ACHN (cell line): ENCODE measurements around the gene SLC11A1.
A peak's percentile ranks its signal among the peaks of the same experiment; 100 is the strongest.

Source experiments
- DNase-seq: peaks from one replicate; pipeline ENCODE4 v3.0.0-alpha.2; 2015
- in situ Hi-C: cut with HindIII; loops from 2 replicates; pipeline ENCODE4 v1.10.0; 2017; ENCODE audit warnings: low sequenced_read_pairs, low pct_ligation_motif_present, low pct_unique_long_range_greater_than_20kb

The SLC11A1 gene

GRCh38 chr2:218400930-218401881 lies 19.1 kb downstream of the SLC11A1 start:
- in situ Hi-C loops: no loop called here
- DNase-seq: no peak

GRCh38 chr2:218401890-218402289 lies 19.8 kb downstream of the SLC11A1 start:
- in situ Hi-C loops: no loop called here
- DNase-seq: no peak

DNA sequence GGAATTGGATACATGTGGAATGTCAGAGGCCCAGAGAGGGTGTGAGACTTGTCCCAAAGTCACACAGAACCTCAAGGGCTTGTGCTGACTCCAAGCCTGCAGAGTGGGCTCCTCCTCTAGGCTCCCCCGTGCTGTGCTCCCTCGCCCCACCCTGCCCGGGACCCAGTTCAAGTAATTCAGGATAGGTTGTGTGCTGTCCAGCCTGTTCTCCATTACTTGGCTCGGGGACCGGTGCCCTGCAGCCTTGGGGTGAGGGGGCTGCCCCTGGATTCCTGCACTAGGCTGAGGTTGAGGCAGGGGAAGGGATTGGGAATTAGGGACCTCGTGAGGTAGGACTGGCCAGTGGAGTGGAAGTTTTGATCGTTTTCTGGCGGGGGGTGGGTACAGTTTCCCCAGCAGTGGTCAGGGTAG lies 20.4 kb downstream of the SLC11A1 start:
- no peak for DNase-seq
- in situ Hi-C loops: no loop called here

GRCh38 chr2:218402911-218403411 lies 20.9 kb downstream of the SLC11A1 start:
- DNase-seq: no peak
- in situ Hi-C loops: no loop called here

- in situ Hi-C loops: no loop called here
- no peak for DNase-seq
Measured at GRCh38 chr2:218403810-218404209, 21.7 kb downstream of the SLC11A1 start.

DNA sequence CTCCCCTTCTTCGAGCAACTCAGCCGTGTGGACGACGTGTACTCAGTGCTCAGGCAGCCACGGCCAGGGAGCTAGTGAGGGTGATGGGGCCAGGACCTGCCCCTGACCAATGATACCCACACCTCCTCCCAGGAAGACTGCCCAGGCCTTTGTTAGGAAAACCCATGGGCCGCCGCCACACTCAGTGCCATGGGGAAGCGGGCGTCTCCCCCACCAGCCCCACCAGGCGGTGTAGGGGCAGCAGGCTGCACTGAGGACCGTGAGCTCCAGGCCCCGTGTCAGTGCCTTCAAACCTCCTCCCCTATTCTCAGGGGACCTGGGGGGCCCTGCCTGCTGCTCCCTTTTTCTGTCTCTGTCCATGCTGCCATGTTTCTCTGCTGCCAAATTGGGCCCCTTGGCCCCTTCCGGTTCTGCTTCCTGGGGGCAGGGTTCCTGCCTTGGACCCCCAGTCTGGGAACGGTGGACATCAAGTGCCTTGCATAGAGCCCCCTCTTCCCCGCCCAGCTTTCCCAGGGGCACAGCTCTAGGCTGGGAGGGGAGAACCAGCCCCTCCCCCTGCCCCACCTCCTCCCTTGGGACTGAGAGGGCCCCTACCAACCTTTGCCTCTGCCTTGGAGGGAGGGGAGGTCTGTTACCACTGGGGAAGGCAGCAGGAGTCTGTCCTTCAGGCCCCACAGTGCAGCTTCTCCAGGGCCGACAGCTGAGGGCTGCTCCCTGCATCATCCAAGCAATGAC lies 22.4 kb downstream of the SLC11A1 start:
- no peak for DNase-seq
- in situ Hi-C loops: no loop called here

GRCh38 chr2:218405086-218405745 lies 23.1 kb downstream of the SLC11A1 start:
- in situ Hi-C loops: no loop called here
- no peak for DNase-seq

DNA sequence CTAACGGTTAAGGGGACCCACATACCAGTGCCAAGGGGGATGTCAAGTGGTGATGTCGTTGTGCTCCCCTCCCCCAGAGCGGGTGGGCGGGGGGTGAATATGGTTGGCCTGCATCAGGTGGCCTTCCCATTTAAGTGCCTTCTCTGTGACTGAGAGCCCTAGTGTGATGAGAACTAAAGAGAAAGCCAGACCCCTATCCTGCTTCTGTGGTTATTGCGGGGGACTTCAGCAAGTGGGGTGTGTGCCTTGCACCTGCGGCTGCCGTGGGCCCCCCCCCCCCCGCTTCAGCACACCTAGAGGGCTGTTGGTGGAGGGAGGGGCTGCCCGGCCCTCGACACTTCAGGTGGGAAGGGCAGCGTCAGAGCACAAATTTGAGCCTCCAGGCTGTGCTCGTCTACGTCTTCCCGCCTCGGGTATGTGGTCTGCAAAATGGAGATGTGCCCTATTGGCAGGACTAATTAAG lies 23.7 kb downstream of the SLC11A1 start:
- peak; percentile 15 for DNase-seq
- in situ Hi-C loops: no loop called here

GRCh38 chr2:218406209-218406948 lies 24.3 kb downstream of the SLC11A1 start:
- in situ Hi-C loops: no loop called here
- DNase-seq: peak; percentile 96

- in situ Hi-C loops: no loop called here
Measured at GRCh38 chr2:218406949-218407618, 25.0 kb downstream of the SLC11A1 start.

GRCh38 chr2:218407717-218408116 lies 25.6 kb downstream of the SLC11A1 start:
- DNase-seq: no peak
- in situ Hi-C loops: no loop called here

More at GRCh38 chr2:218406949-218407618, 25.0 kb downstream of the SLC11A1 start:
- DNase-seq: peak; percentile 45

- in situ Hi-C loops: no loop called here
- no peak for DNase-seq
Measured at GRCh38 chr2:218418321-218418716, 36.2 kb downstream of the SLC11A1 start.

DNA sequence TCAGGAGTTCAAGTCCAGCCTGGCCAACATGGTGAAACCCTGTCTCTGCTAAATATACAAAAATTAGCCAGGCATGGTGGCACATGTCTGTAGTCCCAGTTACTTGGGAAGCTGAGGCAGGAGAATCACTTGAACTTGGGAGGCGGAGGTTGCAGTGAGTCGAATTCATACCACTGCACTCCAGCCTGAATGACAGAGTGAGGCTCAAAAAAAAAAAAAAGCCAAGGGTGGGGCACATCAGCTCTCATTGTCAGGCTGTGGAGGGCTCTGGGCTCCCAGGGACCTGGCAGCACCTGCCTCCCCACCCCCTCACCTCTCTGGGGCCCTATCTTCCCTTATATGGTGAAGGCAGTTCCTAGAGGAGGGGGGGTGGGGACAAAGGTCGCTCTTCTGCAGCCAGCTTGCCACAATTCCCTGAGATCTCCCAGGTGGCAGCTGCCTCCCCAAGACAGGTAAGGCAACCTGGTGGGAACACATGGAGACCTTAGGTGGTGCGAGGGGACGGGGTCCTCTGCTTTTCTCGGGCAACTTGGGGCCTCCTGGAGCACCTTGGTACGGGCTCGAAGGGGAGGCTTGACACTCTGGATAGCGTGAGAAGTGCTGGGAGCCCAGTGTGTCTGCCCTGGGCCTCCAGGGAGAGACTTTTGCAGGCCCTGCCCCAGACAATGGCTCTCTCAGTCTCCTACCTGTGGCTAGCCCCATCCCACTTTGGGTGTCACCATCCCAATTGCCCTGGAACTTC lies 36.8 kb downstream of the SLC11A1 start, which contains the start of gene VIL1:
Gene VIL1 (plus strand): TSS at position 407 of the 742 bp plus-strand sequence. CDS start 4,656 bp downstream, outside the sequence.
- no peak for DNase-seq
- in situ Hi-C loops: no loop called here

DNA sequence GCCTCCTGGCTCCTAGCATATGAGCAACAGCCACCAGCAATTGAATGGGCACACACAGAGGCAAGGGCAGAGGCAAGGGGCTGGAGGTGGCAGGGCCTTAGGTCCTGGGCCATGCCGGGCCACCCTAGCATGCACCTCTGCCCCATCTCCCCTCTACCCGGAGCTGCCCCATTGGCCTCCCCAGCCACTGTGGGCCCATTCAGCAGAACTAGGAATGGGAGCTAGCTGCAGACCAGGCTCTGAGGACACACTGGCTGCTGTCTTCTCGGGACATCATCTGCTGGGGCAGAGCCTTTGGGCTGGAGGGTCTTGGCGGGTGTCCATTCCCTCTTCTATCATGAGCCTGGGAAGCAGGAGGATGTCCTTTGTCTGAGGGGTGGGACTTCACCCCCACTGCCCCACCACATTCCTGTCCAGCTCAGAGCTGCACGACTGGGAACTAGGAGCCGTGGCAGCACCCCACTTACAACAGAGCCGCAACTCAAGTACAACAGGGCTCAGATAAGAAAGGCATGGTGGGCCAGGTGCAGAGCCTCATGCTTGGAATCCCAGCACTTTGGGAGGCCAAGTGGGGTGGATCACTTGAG lies 37.6 kb downstream of the SLC11A1 start:
- DNase-seq: no peak
- in situ Hi-C loops: no loop called here

DNA sequence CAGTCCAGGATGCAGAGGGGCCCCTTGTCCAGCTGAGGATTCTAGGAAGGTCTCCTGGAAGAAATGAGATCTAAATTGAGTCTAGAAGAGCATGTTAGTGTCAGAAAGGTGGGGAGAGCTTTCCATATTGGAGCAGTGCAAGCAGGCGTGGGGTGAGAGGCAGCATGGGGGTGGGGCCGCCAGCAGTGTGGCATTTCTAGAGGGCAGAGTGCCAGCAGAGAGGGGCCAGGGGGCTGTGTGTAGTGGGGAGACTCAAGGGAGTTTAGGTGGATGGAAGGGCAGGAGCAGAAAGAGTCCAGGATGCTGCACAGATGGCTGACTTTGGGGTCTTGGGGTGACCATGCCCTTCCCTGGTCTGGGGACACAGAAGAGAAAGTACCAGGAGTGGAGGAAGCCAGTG lies 39.0 kb downstream of the SLC11A1 start:
- no peak for DNase-seq
- in situ Hi-C loops: no loop called here

DNA sequence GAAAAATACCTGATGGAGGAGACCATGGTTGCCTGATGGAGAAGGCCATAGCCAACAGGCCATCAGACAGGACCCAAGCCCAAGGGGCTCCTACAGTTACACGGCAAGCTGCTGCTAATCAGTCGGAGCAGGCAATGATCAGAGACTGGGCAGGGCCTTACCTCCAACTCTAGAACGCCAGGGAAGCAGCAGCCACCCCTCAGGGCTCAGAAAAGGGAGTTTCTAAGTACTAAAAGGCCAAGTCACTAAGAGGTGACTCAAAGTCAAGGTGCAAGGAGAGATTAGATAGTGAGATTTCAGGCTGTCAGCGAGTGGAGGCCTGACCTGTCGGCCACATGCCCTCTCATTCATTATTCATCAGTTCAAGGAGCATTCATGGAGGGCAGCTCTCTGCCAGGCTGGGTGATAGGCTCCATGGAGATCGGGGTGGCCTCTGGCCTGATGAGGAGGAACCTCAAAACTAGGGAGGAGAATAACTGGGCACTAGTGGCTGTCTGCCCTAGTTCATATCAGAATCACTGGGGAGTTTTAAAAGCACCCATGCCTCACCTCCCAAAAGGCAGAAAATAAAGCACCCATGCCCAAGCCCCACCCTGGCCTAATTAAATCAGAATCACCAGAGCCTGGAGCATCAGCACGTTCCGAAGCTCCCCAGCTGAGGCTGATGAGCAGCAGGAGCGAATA lies 40.5 kb downstream of the SLC11A1 start:
- in situ Hi-C loops: no loop called here
- no peak for DNase-seq
